ENCODE data around the gene WSB2. TPM values are rescaled to one million over a fixed set of nuclear protein-coding genes. Genes with fewer than 3 reads are reported as not detected.

Gene WSB2
- polyA plus RNA-seq, 1 donor from 2014 or later, result 155 TPM

GRCh38 chr12:117998719-117999118 lies 62.3 kb downstream of the WSB2 start:
- no peaks in the 10 kb centered on the region for H3K79me2 ChIP-seq (replicated peaks; ENCODE audit: insufficient read depth, low read length)
- H4K20me1 ChIP-seq (ENCODE audit: insufficient read depth), result no peaks in the 10 kb centered on the region
- H3K36me3 ChIP-seq (ENCODE audit: insufficient read depth, low read length), result no peaks in the 10 kb centered on the region
- TF ChIP-seq EP300 (conservative IDR thresholded peaks at IDR 0.05; ENCODE audit: poor library complexity, severe bottlenecking), result no peak
- no peak for TF ChIP-seq RAD21 (conservative IDR thresholded peaks at IDR 0.05)
- no peak for TF ChIP-seq REST (IDR thresholded peaks at IDR 0.05; ENCODE audit: borderline replicate concordance)
- no peak for TF ChIP-seq SMC3 (conservative IDR thresholded peaks at IDR 0.05; ENCODE audit: poor library complexity)
- no peak for TF ChIP-seq MXI1 (conservative IDR thresholded peaks at IDR 0.05; ENCODE audit: poor library complexity, severe bottlenecking)
- TF ChIP-seq POLR2AphosphoS5 (IDR thresholded peaks at IDR 0.05), result no peak
- TF ChIP-seq TAF1 (IDR thresholded peaks at IDR 0.05; ENCODE audit: low read depth), result no peak
- TF ChIP-seq CTCF (IDR thresholded peaks at IDR 0.05; ENCODE audit: poor library complexity, severe bottlenecking), result no peak
- H3F3A ChIP-seq (ENCODE audit: insufficient read depth, low read length, poor library complexity, severe bottlenecking), result no peaks in the 10 kb centered on the region
- H3K27me3 ChIP-seq (ENCODE audit: insufficient read depth, low read depth, low read length), result no peaks in the 10 kb centered on the region
- H3K4me2 ChIP-seq (ENCODE audit: low read length), result no peak overlapping the region
- H3K4me3 ChIP-seq (ENCODE audit: low read length), result no peak overlapping the region
- no peak overlapping the region for H3K27ac ChIP-seq (ENCODE audit: low read length)
- H3K9ac ChIP-seq (ENCODE audit: low read length), result no peak overlapping the region
- H2AFZ ChIP-seq (ENCODE audit: low read depth, low read length), result no peak overlapping the region
- no peaks in the 10 kb centered on the region for H3K9me3 ChIP-seq (ENCODE audit: low read length)
- no peaks in the 10 kb centered on the region for H3K9me2 ChIP-seq (ENCODE audit: insufficient read depth, low read length)

- Histone ChIP-seq H3K9me3 (ENCODE audit: low read length) (no peaks in the 10 kb centered on the region), H3K27me3 (ENCODE audit: insufficient read depth, low read depth, low read length) (no peaks in the 10 kb centered on the region), H3K79me2 (replicated peaks; ENCODE audit: insufficient read depth, low read length) (no peaks in the 10 kb centered on the region), H3K36me3 (ENCODE audit: insufficient read depth, low read length) (no peaks in the 10 kb centered on the region), H3K4me3 (ENCODE audit: low read length) (no peak overlapping the region), H3K9ac (ENCODE audit: low read length) (no peak overlapping the region), H2AFZ (ENCODE audit: low read depth, low read length) (no peak overlapping the region), H3K9me2 (ENCODE audit: insufficient read depth, low read length) (no peaks in the 10 kb centered on the region), H4K20me1 (ENCODE audit: insufficient read depth) (no peaks in the 10 kb centered on the region), H3K4me2 (ENCODE audit: low read length) (no peak overlapping the region), H3F3A (ENCODE audit: insufficient read depth, low read length, poor library complexity, severe bottlenecking) (no peaks in the 10 kb centered on the region), H3K27ac (ENCODE audit: low read length) (no peak overlapping the region)
- no peak for TF ChIP-seq CTCF (IDR thresholded peaks at IDR 0.05; ENCODE audit: poor library complexity, severe bottlenecking)
- no peak for TF ChIP-seq SMC3 (conservative IDR thresholded peaks at IDR 0.05; ENCODE audit: poor library complexity)
- no peak for TF ChIP-seq REST (IDR thresholded peaks at IDR 0.05; ENCODE audit: borderline replicate concordance)
- TF ChIP-seq TAF1 (IDR thresholded peaks at IDR 0.05; ENCODE audit: low read depth), result no peak
- no peak for TF ChIP-seq EZH2 (IDR thresholded peaks at IDR 0.05; ENCODE audit: borderline replicate concordance, insufficient read depth, low read length, poor library complexity, severe bottlenecking)
- no peak for TF ChIP-seq RAD21 (conservative IDR thresholded peaks at IDR 0.05)
- TF ChIP-seq MXI1 (conservative IDR thresholded peaks at IDR 0.05; ENCODE audit: poor library complexity, severe bottlenecking), result no peak
- no peak for TF ChIP-seq EP300 (conservative IDR thresholded peaks at IDR 0.05; ENCODE audit: poor library complexity, severe bottlenecking)
- no peak for TF ChIP-seq POLR2AphosphoS5 (IDR thresholded peaks at IDR 0.05)
Observed at GRCh38 chr12:117994551-117995438, 66.2 kb downstream of the WSB2 start.
